Heart left ventricle (tissue), 16 donors: Measurements from ENCODE around the gene CRYGB. TPM values are rescaled to one million over a fixed set of nuclear protein-coding genes. Genes with fewer than 3 reads are reported as not detected.
"Not testable (repeated sequence)": the region's sequence is repeated elsewhere in the genome, so short reads cannot be mapped to it uniquely, and the experiment has no call there.

Experiments
- ATAC-seq, 4 donors: fragments of 200-7000 bp; cut with Tn5 transposase; one replicate each; pipeline ENCODE4 v1.9.1; 2020 to 2022; ENCODE audit warnings: moderate library complexity in 4 of 4, mild to moderate bottlenecking in 3 of 4, moderate number of reproducible peaks in 1 of 4
- DNase-seq, 5 donors: peaks; one replicate each; pipeline ENCODE4 v3.0.0-alpha.2; 2020
- H3K27ac ChIP-seq, 12 donors: fragments of 200-600 bp; sonication (generic) in 4 of 12; one replicate each; pipeline versions ENCODE4 v1.5.0 to v1.8.0; 2016 to 2022; ENCODE audit warnings: mild to moderate bottlenecking in 2 of 12
- H3K27me3 ChIP-seq, 9 donors: fragments of 200-600 bp; sonication (generic) in 2 of 9; one replicate each; pipeline versions ENCODE4 v1.5.1 to v1.8.0; 2016 to 2022; ENCODE audit warnings: mild to moderate bottlenecking in 3 of 9
- H3K36me3 ChIP-seq, 9 donors: fragments of 200-600 bp; sonication (generic) in 2 of 9; one replicate each; pipeline versions ENCODE4 v1.5.0 to v1.8.0; 2018 to 2022; ENCODE audit warnings: mild to moderate bottlenecking in 2 of 9
- H3K4me1 ChIP-seq, 12 donors: fragments of 200-600 bp; sonication (generic) in 4 of 12; one replicate each; pipeline versions ENCODE4 v1.5.0 to v1.8.0; 2016 to 2022; ENCODE audit warnings: mild to moderate bottlenecking in 3 of 12
- H3K4me3 ChIP-seq, 12 donors: fragments of 200-600 bp; sonication (generic) in 4 of 12; one replicate each; pipeline versions ENCODE4 v1.5.0 to v1.8.0; 2017 to 2022; ENCODE audit warnings: mild to moderate bottlenecking in 9 of 12, moderate library complexity in 4 of 12
- H3K9me3 ChIP-seq, 12 donors: fragments of 200-600 bp; sonication (generic) in 4 of 12; one replicate each; pipeline versions ENCODE4 v1.5.0 to v1.8.0; 2016 to 2022; ENCODE audit warnings: mild to moderate bottlenecking in 1 of 12
- CTCF ChIP-seq, 12 donors: fragments of 200-600 bp; sonication (generic) in 4 of 12; IDR thresholded peaks; one replicate each; pipeline versions ENCODE4 v1.5.0 to v1.8.0; 2018 to 2022; ENCODE audit warnings: antibody characterized with exemption in 12 of 12, mild to moderate bottlenecking in 5 of 12
- POLR2A ChIP-seq, 2 donors: fragments of 450-650 bp; IDR thresholded peaks; one replicate each; pipeline ENCODE4 v1.6.1; 2017; ENCODE audit warnings: antibody characterized with exemption in 2 of 2, mild to moderate bottlenecking in 2 of 2, moderate library complexity in 2 of 2
- WGBS, 4 donors: extraction: QIAGEN DNeasy Blood & Tissue Kit in 2 of 4; methylation state at CpG; one replicate each; pipeline versions ENCODE4 v1.1.5 to v1.1.7; 2013 to 2018; 5-methylcytosine and 5-hydroxymethylcytosine counted together
- intact Hi-C, 10 donors: fragments of 100-400 bp; cut with DNase I; formaldehyde crosslinking; loops; one replicate each; pipeline versions ENCODE4 v1.11.1 to v1.14.2; 2022
- polyA plus RNA-seq, 2 donors: library from polyadenylated mRNA; stranded (reverse); fragments of 200-250 nt; gene quantifications; one replicate each; pipeline ENCODE4 v1.2.3, GENCODE V29; 2013
- total RNA-seq, 9 donors: library from RNA; depleted of rRNA in 2 of 9; stranded (reverse); fragments of >200 nt in 2 of 9; fragmentation: NEBNext Ultra II Directional in 3 of 9; extraction: Animal tissue kit (Norgen Biotek cat#: 25700) in 3 of 9; gene quantifications; one replicate each; pipeline versions ENCODE4 v1.1.0 to v1.2.4, GENCODE V29; 2016 to 2023
- donor health status: ischemic (EF 13 %, LVEDD 7.1; RV severe dilation, severe dysfunction).
- donor health status: healthy with polysubstance abuse.
- donor health status: DM: no; HTN: yes; CAD: no.
- donor health status: DM: no; HTN: no; CAD: no.
- donor health status: ischemic (EF 25% LVEDD 6.9; RV normal size, moderate dysfunction).
- donor health status: ischemic (EF 25% LVEDD 5.7; RV mildly dilated, moderate dysfunction).
- donor health status: healthy.
- donor health status: DM: yes; HTN: yes; CAD: no.
- donor health status: ischemic (EF 35%, LVEDD 5.7; RV mildly dilated, moderate dysfunction).
- donor health status: nonischemic (EF 11% LVEDD 7.7; RV severe dilation, severe dysfunction).
- donor health status: DM: yes; HTN: yes; CAD: no.
- donor health status: PGD.
- donor health status: ischemic (EF 29% LVEDD 5.4; RV normal size, mild dysfunction).
- donor health status: nonischemic (EF 23%, LVEDD 6.1; RV moderate dilation, normal function).

The CRYGB gene
- total and polyA plus RNA-seq, 11 donors: not detected

GRCh38 chr2:208129744-208130711 lies 15.9 kb downstream of the CRYGB start, which contains the start of gene CRYGC:
TSS of gene CRYGC (minus strand) at chr2:208129828. CDS start at chr2:208129792, 36 bp downstream.
- TF ChIP-seq CTCF (IDR thresholded peaks at IDR 0.05) (no peak), POLR2A (IDR thresholded peaks at IDR 0.05) (no peak)
- Histone ChIP-seq H3K4me3 (no peak within 1 kb of the TSS), H3K27me3 (peaks cover 0 to 22% (median 4%) of the 10 kb centered on the region in 9 donors), H3K9me3 (peaks cover 0 to 4% (median 0%) of the 10 kb centered on the region in 12 donors), H3K27ac (no peak within 1 kb of the TSS), H3K4me1 (peaks cover 0 to under 1% (median 0%) of the 10 kb centered on the region in 12 donors), H3K36me3 (no peaks in the 10 kb centered on the region)
- intact Hi-C loops: no loop called here
- ATAC-seq (no peak), DNase-seq (no peak)
- 74 to 79% (median 77%) methylated on average over 19 of the region's 19 CpGs for WGBS, 4 donors

- no peak for DNase-seq
- Histone ChIP-seq H3K4me1 (peaks cover 0 to 13% (median 0%) of the 10 kb centered on the region in 12 donors), H3K9me3 (peaks cover 0 to 4% (median 0%) of the 10 kb centered on the region in 12 donors), H3K36me3 (no peaks in the 10 kb centered on the region), H3K27ac (no peak overlapping the region), H3K27me3 (peaks cover 0 to 41% (median 19%) of the 10 kb centered on the region in 9 donors), H3K4me3 (no peak overlapping the region)
- intact Hi-C loops: no loop called here
- no peak for ATAC-seq
- WGBS, 4 donors: 85 to 94% (median 92%) methylated on average over 12 of the region's 12 CpGs
- no peak for TF ChIP-seq CTCF (IDR thresholded peaks at IDR 0.05)
- no peak for TF ChIP-seq POLR2A (IDR thresholded peaks at IDR 0.05)
Measured at GRCh38 chr2:208128136-208128535, 17.8 kb downstream of the CRYGB start.

GRCh38 chr2:208127090-208127489 lies 18.9 kb downstream of the CRYGB start:
- Histone ChIP-seq H3K4me3 (no peak overlapping the region), H3K4me1 (peaks cover 0 to 13% (median 0%) of the 10 kb centered on the region in 12 donors), H3K9me3 (peaks cover 0 to 4% (median 0%) of the 10 kb centered on the region in 12 donors), H3K27me3 (peaks cover 0 to 46% (median 20%) of the 10 kb centered on the region in 9 donors), H3K36me3 (no peaks in the 10 kb centered on the region), H3K27ac (no peak overlapping the region)
- intact Hi-C loops: no loop called here
- TF ChIP-seq POLR2A (IDR thresholded peaks at IDR 0.05): no peak
- no peak for TF ChIP-seq CTCF (IDR thresholded peaks at IDR 0.05)
- DNase-seq (no peak), ATAC-seq (no peak)
- WGBS, 4 donors: 94 to 96% (median 95%) methylated on average over 4 of the region's 4 CpGs

GRCh38 chr2:208125251-208125650 lies 20.7 kb downstream of the CRYGB start:
- no peak for DNase-seq
- no peak for TF ChIP-seq POLR2A (IDR thresholded peaks at IDR 0.05)
- TF ChIP-seq CTCF (IDR thresholded peaks at IDR 0.05): no peak
- Histone ChIP-seq H3K9me3 (peaks cover 0 to 4% (median 0%) of the 10 kb centered on the region in 12 donors), H3K4me3 (no peak overlapping the region), H3K27me3 (peaks cover 0 to 46% (median 20%) of the 10 kb centered on the region in 9 donors), H3K4me1 (peaks cover 0 to 13% (median 0%) of the 10 kb centered on the region in 12 donors), H3K27ac (no peak overlapping the region), H3K36me3 (no peaks in the 10 kb centered on the region)
- WGBS, 4 donors: 86 to 90% (median 88%) methylated on average over 4 of the region's 4 CpGs
- intact Hi-C loops: no loop called here
- no peak for ATAC-seq

GRCh38 chr2:208124013-208124715 lies 21.8 kb downstream of the CRYGB start, which contains the start of gene CRYGD:
TSS of gene CRYGD (minus strand) at chr2:208124524. CDS start at chr2:208124473, 51 bp downstream.
- Histone ChIP-seq H3K27me3 (peaks cover 0 to 46% (median 20%) of the 10 kb centered on the region in 9 donors), H3K4me1 (peaks cover 0 to 13% (median 0%) of the 10 kb centered on the region in 12 donors), H3K4me3 (peak within 1 kb of the TSS in 8 of 12 donors; percentile 7 to 42 (median 22))
- peak in 1 of 5 donors; percentile 20 for DNase-seq
- H3K9me3 ChIP-seq, H3K27ac ChIP-seq, intact Hi-C loops, H3K36me3 ChIP-seq: not testable (repeated sequence)
- 8 to 15% (median 10%) methylated on average over 25 to 46 of the region's 46 CpGs for WGBS, 4 donors
- ATAC-seq: peak in 2 of 4 donors; percentile 30 to 60
